Activated CD4-positive, alpha-beta memory T cell treated with anti-CD3 and anti-CD28 coated beads, Interleukin-2, amount 10 ng/mL, durations not matched to agents 7 days and 5 days (primary cell): ENCODE results near the gene NRDE2. TPM values are rescaled to one million over a fixed set of nuclear protein-coding genes. Genes with fewer than 3 reads are reported as not detected.

Experiments
- CTCF ChIA-PET: fragments of 350-600 bp; sonication (Branson Sonifier 250); formaldehyde crosslinking; loops from one replicate; lab custom pipeline; 2021; ENCODE audit warnings: antibody characterized with exemption, inconsistent platforms; lab: Charles Lee
- POLR2A ChIA-PET: fragments of 350-600 bp; sonication (Branson Sonifier 250); formaldehyde crosslinking; loops from one replicate; lab custom pipeline; 2021; ENCODE audit warnings: antibody characterized with exemption; lab: Charles Lee
- DNase-seq: peaks from one replicate; pipeline ENCODE4 v3.0.0-alpha.2; 2020
- H3K27ac Mint-ChIP-seq: one replicate; pipeline ENCODE4 v1.8.0; 2021; ENCODE audit warnings: mild to moderate bottlenecking, mixed read lengths
- H3K27me3 Mint-ChIP-seq: one replicate; pipeline ENCODE4 v1.8.0; 2021; ENCODE audit warnings: mixed read lengths
- H3K36me3 Mint-ChIP-seq: one replicate; pipeline ENCODE4 v1.8.0; 2021; ENCODE audit warnings: low read depth, mixed read lengths
- H3K4me1 Mint-ChIP-seq: one replicate; pipeline ENCODE4 v1.8.0; 2021; ENCODE audit warnings: mixed read lengths
- H3K4me3 Mint-ChIP-seq: one replicate; pipeline ENCODE4 v1.8.0; 2021; ENCODE audit warnings: mild to moderate bottlenecking, mixed read lengths
- H3K9me3 Mint-ChIP-seq: one replicate; pipeline ENCODE4 v1.8.0; 2021; ENCODE audit warnings: mixed read lengths
- total RNA-seq, 2 experiments: library from RNA; stranded (reverse); gene quantifications; one replicate each; pipeline ENCODE4 v1.2.3, GENCODE V29; 2021

Gene NRDE2
- total RNA-seq, 2 experiments from 2014 or later: 20.3 to 21.7 TPM

- Mint-ChIP-seq H3K36me3 (peaks cover 6% of the 10 kb centered on the region), H3K27ac (peak overlapping the region; percentile 83), H3K27me3 (peaks cover 21% of the 10 kb centered on the region), H3K9me3 (no peaks in the 10 kb centered on the region), H3K4me1 (peaks cover 25% of the 10 kb centered on the region), H3K4me3 (peak overlapping the region; percentile 95)
- ChIA-PET POLR2A (interaction anchor here (1.2 to 2.4 kb wide), 3 partner anchors 10 to 65 kb away, joined by 5 to 33 read pairs (median 14); partner anchors contain the start of gene CALM1), CTCF (interaction anchor here (1.6 kb wide), 1 partner anchor 67 kb away, joined by 9 read pairs; no protein-coding TSS in a partner anchor)
- no peak for DNase-seq
Observed at GRCh38 chr14:90332271-90332584, 487 bp upstream of the NRDE2 start.

- DNase-seq: no peak
- H3K27me3 Mint-ChIP-seq: peaks cover 6% of the 10 kb centered on the region
- peaks cover 25% of the 10 kb centered on the region for H3K4me1 Mint-ChIP-seq
- CTCF ChIA-PET: interaction anchor here (1.0 to 1.6 kb wide), 4 partner anchors 21 to 69 kb away, joined by 3 to 9 read pairs (median 4); no protein-coding TSS in a partner anchor
- H3K27ac Mint-ChIP-seq: peak overlapping the region; percentile 83
- POLR2A ChIA-PET: interaction anchor here (0.6 to 2.4 kb wide), 10 partner anchors 12 to 729 kb away, joined by 3 to 33 read pairs (median 3); partner anchors contain the start of genes CALM1 and PSMC1
- H3K9me3 Mint-ChIP-seq: no peaks in the 10 kb centered on the region
- H3K4me3 Mint-ChIP-seq: peak overlapping the region; percentile 95
- peaks cover 6% of the 10 kb centered on the region for H3K36me3 Mint-ChIP-seq
Observed at GRCh38 chr14:90330203-90331196, 1.2 kb downstream of the NRDE2 start.

GRCh38 chr14:90321891-90322290 is 9.8 kb downstream of the NRDE2 start:
- CTCF ChIA-PET: interaction anchor here (0.7 kb wide), 1 partner anchor 84 kb away, joined by 4 read pairs; no protein-coding TSS in a partner anchor
- DNase-seq: no peak
- Mint-ChIP-seq H3K27ac (no peak overlapping the region), H3K27me3 (no peaks in the 10 kb centered on the region), H3K4me1 (peaks cover 7% of the 10 kb centered on the region), H3K4me3 (no peak overlapping the region), H3K9me3 (peaks cover 2% of the 10 kb centered on the region), H3K36me3 (peaks cover 27% of the 10 kb centered on the region)
- POLR2A ChIA-PET: interaction anchor here (1.0 kb wide), 1 partner anchor 10 kb away, joined by 5 read pairs; the partner anchor contains the start of gene NRDE2

GRCh38 chr14:90319634-90320541 is 11.9 kb downstream of the NRDE2 start:
- H3K4me3 Mint-ChIP-seq: no peak overlapping the region
- ChIA-PET CTCF (interaction anchor here (0.6 kb wide), 1 partner anchor 14 kb away, joined by 3 read pairs; no protein-coding TSS in a partner anchor), POLR2A (no interaction called here)
- H3K4me1 Mint-ChIP-seq: peaks cover 7% of the 10 kb centered on the region
- peaks cover 38% of the 10 kb centered on the region for H3K36me3 Mint-ChIP-seq
- H3K9me3 Mint-ChIP-seq: peaks cover 2% of the 10 kb centered on the region
- no peak overlapping the region for H3K27ac Mint-ChIP-seq
- DNase-seq: no peak
- no peaks in the 10 kb centered on the region for H3K27me3 Mint-ChIP-seq

- H3K9me3 Mint-ChIP-seq: peaks cover 2% of the 10 kb centered on the region
- DNase-seq: no peak
- peaks cover 35% of the 10 kb centered on the region for H3K36me3 Mint-ChIP-seq
- H3K4me3 Mint-ChIP-seq: no peak overlapping the region
- ChIA-PET POLR2A (no interaction called here), CTCF (interaction anchor here (0.6 kb wide), 1 partner anchor 13 kb away, joined by 3 read pairs; no protein-coding TSS in a partner anchor)
- no peak overlapping the region for H3K27ac Mint-ChIP-seq
- no peaks in the 10 kb centered on the region for H3K27me3 Mint-ChIP-seq
- peaks cover 7% of the 10 kb centered on the region for H3K4me1 Mint-ChIP-seq
Observed at GRCh38 chr14:90319173-90319572, 12.6 kb downstream of the NRDE2 start.

GRCh38 chr14:90318016-90318415 is 13.7 kb downstream of the NRDE2 start:
- no peak for DNase-seq
- Mint-ChIP-seq H3K4me3 (no peak overlapping the region), H3K27ac (no peak overlapping the region), H3K27me3 (no peaks in the 10 kb centered on the region), H3K9me3 (peaks cover 2% of the 10 kb centered on the region), H3K4me1 (peaks cover 7% of the 10 kb centered on the region), H3K36me3 (peaks cover 38% of the 10 kb centered on the region)
- ChIA-PET CTCF (interaction anchor here (1.3 kb wide), 1 partner anchor 17 kb away, joined by 4 read pairs; no protein-coding TSS in a partner anchor), POLR2A (interaction anchor here (1.4 to 1.5 kb wide), 2 partner anchors 9 to 13 kb away, joined by 3 read pairs; partner anchors contain the start of gene NRDE2)

- ChIA-PET POLR2A (interaction anchor here (1.5 kb wide), 1 partner anchor 10 kb away, joined by 3 read pairs; no protein-coding TSS in a partner anchor), CTCF (interaction anchor here (1.3 kb wide), 1 partner anchor 16 kb away, joined by 4 read pairs; no protein-coding TSS in a partner anchor)
- Mint-ChIP-seq H3K4me3 (no peak overlapping the region), H3K36me3 (peaks cover 41% of the 10 kb centered on the region), H3K4me1 (peaks cover 7% of the 10 kb centered on the region), H3K9me3 (peaks cover 2% of the 10 kb centered on the region), H3K27ac (no peak overlapping the region), H3K27me3 (no peaks in the 10 kb centered on the region)
- DNase-seq: no peak
Observed at GRCh38 chr14:90317286-90317685, 14.5 kb downstream of the NRDE2 start.

- ChIA-PET CTCF (no interaction called here), POLR2A (interaction anchor here (1.8 kb wide), 1 partner anchor 74 kb away, joined by 5 read pairs; no protein-coding TSS in a partner anchor)
- DNase-seq: no peak
- Mint-ChIP-seq H3K4me3 (no peak overlapping the region), H3K4me1 (peaks cover 4% of the 10 kb centered on the region), H3K9me3 (no peaks in the 10 kb centered on the region), H3K36me3 (peaks cover 48% of the 10 kb centered on the region), H3K27me3 (no peaks in the 10 kb centered on the region), H3K27ac (no peak overlapping the region)
Observed at GRCh38 chr14:90308561-90308960, 23.2 kb downstream of the NRDE2 start.

GRCh38 chr14:90305176-90305601 is 26.6 kb downstream of the NRDE2 start:
- Mint-ChIP-seq H3K4me1 (peaks cover 11% of the 10 kb centered on the region), H3K27me3 (no peaks in the 10 kb centered on the region), H3K27ac (no peak overlapping the region), H3K36me3 (peaks cover 39% of the 10 kb centered on the region), H3K9me3 (no peaks in the 10 kb centered on the region), H3K4me3 (no peak overlapping the region)
- ChIA-PET POLR2A (no interaction called here), CTCF (no interaction called here)
- no peak for DNase-seq

- Mint-ChIP-seq H3K4me1 (peaks cover 11% of the 10 kb centered on the region), H3K27me3 (no peaks in the 10 kb centered on the region), H3K36me3 (peaks cover 32% of the 10 kb centered on the region), H3K27ac (no peak overlapping the region), H3K9me3 (no peaks in the 10 kb centered on the region), H3K4me3 (no peak overlapping the region)
- ChIA-PET POLR2A (no interaction called here), CTCF (no interaction called here)
- DNase-seq: no peak
Observed at GRCh38 chr14:90304502-90304901, 27.2 kb downstream of the NRDE2 start.

GRCh38 chr14:90303473-90303872 is 28.3 kb downstream of the NRDE2 start:
- H3K27ac Mint-ChIP-seq: no peak overlapping the region
- H3K27me3 Mint-ChIP-seq: no peaks in the 10 kb centered on the region
- no peaks in the 10 kb centered on the region for H3K9me3 Mint-ChIP-seq
- peaks cover 11% of the 10 kb centered on the region for H3K4me1 Mint-ChIP-seq
- no peak for DNase-seq
- ChIA-PET CTCF (interaction anchor here (0.9 kb wide), 1 partner anchor 393 kb away, joined by 3 read pairs; no protein-coding TSS in a partner anchor), POLR2A (interaction anchor here (1.1 kb wide), 1 partner anchor 81 kb away, joined by 3 read pairs; no protein-coding TSS in a partner anchor)
- peaks cover 26% of the 10 kb centered on the region for H3K36me3 Mint-ChIP-seq
- no peak overlapping the region for H3K4me3 Mint-ChIP-seq
